Measurements from ENCODE around the gene SCARF2. TPM values are rescaled to one million over a fixed set of nuclear protein-coding genes. Genes with fewer than 3 reads are reported as not detected.

The SCARF2 gene
- total RNA-seq, 1 experiment from 2014 or later: 26.3 TPM

GRCh38 chr22:20433191-20433590 lies 4.4 kb downstream of the SCARF2 start (continued):
- TF ChIP-seq ZNF138 (CRISPR knock-in tag; conservative IDR thresholded peaks at IDR 0.05) (no peak), ZNF532 (CRISPR knock-in tag; IDR thresholded peaks at IDR 0.05; ENCODE audit: borderline replicate concordance) (no peak)

GRCh38 chr22:20432244-20432686 lies 5.4 kb downstream of the SCARF2 start:
- Mint-ChIP-seq H3K36me3 (peaks cover 6% of the 10 kb centered on the region), H3K4me1 (peaks cover 24% of the 10 kb centered on the region), H3K27ac (no peak overlapping the region), H3K4me3 (peak overlapping the region; percentile 66), H3K27me3 (ENCODE audit: low read depth) (peaks cover 71% of the 10 kb centered on the region), H3K9me3 (no peaks in the 10 kb centered on the region)
- TF ChIP-seq ZNF121 (CRISPR knock-in tag; IDR thresholded peaks at IDR 0.05) (no peak), E2F5 (CRISPR knock-in tag; IDR thresholded peaks at IDR 0.05) (no peak), SMAD3 (CRISPR knock-in tag; IDR thresholded peaks at IDR 0.05; ENCODE audit: borderline replicate concordance) (no peak), AR (CRISPR knock-in tag; IDR thresholded peaks at IDR 0.05) (no peak), CDX4 (CRISPR knock-in tag; IDR thresholded peaks at IDR 0.05; ENCODE audit: borderline replicate concordance) (no peak), NR3C1 (CRISPR knock-in tag; conservative IDR thresholded peaks at IDR 0.05; ENCODE audit: low read depth) (no peak), ZMAT4 (CRISPR knock-in tag; IDR thresholded peaks at IDR 0.05) (no peak), JUN (CRISPR knock-in tag; IDR thresholded peaks at IDR 0.05) (no peak), EMX1 (CRISPR knock-in tag; IDR thresholded peaks at IDR 0.05) (no peak), FOXP4 (CRISPR knock-in tag; IDR thresholded peaks at IDR 0.05) (no peak)
- POLR2A ChIA-PET: no interaction called here
- DNase-seq (ENCODE audit: low spot score) (no peak), ATAC-seq (no peak)
- CTCF ChIA-PET: interaction anchor here (0.7 to 5.7 kb wide), 6 partner anchors 14 to 1215 kb away, joined by 3 to 31 read pairs (median 4); no protein-coding TSS in a partner anchor

Data from WTC11 (cell line).